Medulla oblongata (tissue), 1 donor: Measurements from ENCODE around the gene OR7G2.
"Not testable (repeated sequence)": the region's sequence is repeated elsewhere in the genome, so short reads cannot be mapped to it uniquely, and the experiment has no call there.

Experiments
- DNase-seq: peaks from one replicate; pipeline ENCODE4 v3.0.0-alpha.2; 2015; ENCODE audit errors: extremely low spot score

The OR7G2 gene

GRCh38 chr19:9073806-9074205 lies 33.5 kb downstream of the OR7G2 start:
- DNase-seq: no peak

GRCh38 chr19:9071720-9072119 lies 35.6 kb downstream of the OR7G2 start:
- DNase-seq: not testable (repeated sequence)

GRCh38 chr19:9070066-9070465 lies 37.2 kb downstream of the OR7G2 start:
- no peak for DNase-seq

- DNase-seq: no peak
Observed at GRCh38 chr19:9065457-9066014, 41.7 kb downstream of the OR7G2 start.

- no peak for DNase-seq
Observed at GRCh38 chr19:9061879-9062278, 45.4 kb downstream of the OR7G2 start.

GRCh38 chr19:9060564-9061340 lies 46.5 kb downstream of the OR7G2 start:
- no peak for DNase-seq

- DNase-seq: no peak
Observed at GRCh38 chr19:9058905-9059667, 48.2 kb downstream of the OR7G2 start.

GRCh38 chr19:9057505-9058258 lies 49.6 kb downstream of the OR7G2 start:
- no peak for DNase-seq

- not testable (repeated sequence) for DNase-seq
Observed at GRCh38 chr19:9056131-9056530, 51.1 kb downstream of the OR7G2 start.

- no peak for DNase-seq
Observed at GRCh38 chr19:9054765-9055164, 52.5 kb downstream of the OR7G2 start.

GRCh38 chr19:9054207-9054606 lies 53.1 kb downstream of the OR7G2 start:
- no peak for DNase-seq

- DNase-seq: not testable (repeated sequence)
Observed at GRCh38 chr19:9053674-9054073, 53.6 kb downstream of the OR7G2 start.

- no peak for DNase-seq
Observed at GRCh38 chr19:9052894-9053293, 54.4 kb downstream of the OR7G2 start.
